ENCODE measurements around the gene CDH8.

The CDH8 gene

GRCh38 chr16:61879306-61879705 is 156.9 kb downstream of the CDH8 start:
- H3K4me3 ChIP-seq (ENCODE audit: low read depth, low read length), result no peak overlapping the region
- DNase-seq (ENCODE audit: low read depth), result no peak
- no peak for TF ChIP-seq CTCF (conservative IDR thresholded peaks at IDR 0.05; ENCODE audit: low read depth, low read length)

GRCh38 chr16:61877436-61877835 is 158.8 kb downstream of the CDH8 start:
- no peak for TF ChIP-seq CTCF (conservative IDR thresholded peaks at IDR 0.05; ENCODE audit: low read depth, low read length)
- no peak for DNase-seq (ENCODE audit: low read depth)
- H3K4me3 ChIP-seq (ENCODE audit: low read depth, low read length), result no peak overlapping the region

- H3K4me3 ChIP-seq (ENCODE audit: low read depth, low read length), result no peak overlapping the region
- DNase-seq (ENCODE audit: low read depth), result no peak
- no peak for TF ChIP-seq CTCF (conservative IDR thresholded peaks at IDR 0.05; ENCODE audit: low read depth, low read length)
Measured at GRCh38 chr16:61872778-61873119, 163.5 kb downstream of the CDH8 start.

GRCh38 chr16:61871837-61872777 is 164.1 kb downstream of the CDH8 start:
- no peak for DNase-seq (ENCODE audit: low read depth)
- no peak for TF ChIP-seq CTCF (conservative IDR thresholded peaks at IDR 0.05; ENCODE audit: low read depth, low read length)
- no peak overlapping the region for H3K4me3 ChIP-seq (ENCODE audit: low read depth, low read length)

- H3K4me3 ChIP-seq (ENCODE audit: low read depth, low read length), result no peak overlapping the region
- no peak for TF ChIP-seq CTCF (conservative IDR thresholded peaks at IDR 0.05; ENCODE audit: low read depth, low read length)
- no peak for DNase-seq (ENCODE audit: low read depth)
Measured at GRCh38 chr16:61862221-61863155, 173.8 kb downstream of the CDH8 start.

GRCh38 chr16:61858988-61859387 is 177.2 kb downstream of the CDH8 start:
- H3K4me3 ChIP-seq (ENCODE audit: low read depth, low read length), result no peak overlapping the region
- peak; percentile 64 for DNase-seq (ENCODE audit: low read depth)
- no peak for TF ChIP-seq CTCF (conservative IDR thresholded peaks at IDR 0.05; ENCODE audit: low read depth, low read length)
